HS-27A (cell line): ENCODE results near the gene ZAR1L.

ENCODE experiments used
- DNase-seq: peaks from one replicate; pipeline ENCODE4 v3.0.0-alpha.2; 2012; ENCODE audit warnings: low read depth, missing footprints

ZAR1L gene

GRCh38 chr13:32302461-32302860, 12.7 kb downstream of the ZAR1L start:
- DNase-seq, result no peak

- no peak for DNase-seq
Observed at GRCh38 chr13:32300920-32301319, 14.2 kb downstream of the ZAR1L start.

DNA sequence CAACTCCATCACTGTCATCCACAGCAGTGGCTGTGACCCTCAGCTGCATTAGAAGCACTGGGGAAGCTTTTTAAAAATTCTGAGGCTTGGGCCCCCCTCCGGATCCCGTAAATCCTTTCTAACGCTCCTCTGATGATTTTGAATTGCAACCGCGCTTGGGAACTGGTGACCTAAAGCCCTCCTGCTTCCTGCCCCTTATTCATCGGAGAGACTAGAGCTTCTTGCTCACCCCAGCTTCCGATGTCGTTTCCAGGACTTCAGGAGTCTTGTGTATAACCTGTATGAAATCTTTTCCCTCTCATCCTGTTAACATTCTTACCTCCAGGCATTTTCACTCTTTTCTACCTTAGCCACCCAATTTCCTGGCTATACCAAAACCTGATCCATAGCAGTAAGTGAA, 14.8 kb downstream of the ZAR1L start:
- no peak for DNase-seq

- DNase-seq, result no peak
Observed at GRCh38 chr13:32299893-32300292, 15.3 kb downstream of the ZAR1L start.

GRCh38 chr13:32298695-32299094, 16.5 kb downstream of the ZAR1L start:
- no peak for DNase-seq

DNA sequence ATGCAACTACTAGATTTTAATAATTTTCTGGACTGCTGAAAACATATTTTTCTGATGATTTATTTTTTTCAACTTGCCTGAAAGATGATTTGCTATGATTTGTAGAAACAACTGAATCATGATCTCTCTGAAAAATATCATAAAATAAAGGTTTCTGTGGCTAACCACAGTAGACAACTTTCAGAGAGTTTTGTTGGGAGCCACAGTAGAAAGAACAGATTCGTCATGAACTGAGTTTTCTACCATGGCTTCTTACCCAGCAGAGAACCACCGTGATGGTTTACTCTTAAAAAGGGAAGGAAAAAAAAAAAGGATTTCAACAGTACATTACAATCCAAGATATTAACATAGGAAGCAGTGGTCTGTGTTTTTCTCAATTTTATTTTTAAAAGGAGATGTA, 18.0 kb downstream of the ZAR1L start:
- DNase-seq, result no peak

DNA sequence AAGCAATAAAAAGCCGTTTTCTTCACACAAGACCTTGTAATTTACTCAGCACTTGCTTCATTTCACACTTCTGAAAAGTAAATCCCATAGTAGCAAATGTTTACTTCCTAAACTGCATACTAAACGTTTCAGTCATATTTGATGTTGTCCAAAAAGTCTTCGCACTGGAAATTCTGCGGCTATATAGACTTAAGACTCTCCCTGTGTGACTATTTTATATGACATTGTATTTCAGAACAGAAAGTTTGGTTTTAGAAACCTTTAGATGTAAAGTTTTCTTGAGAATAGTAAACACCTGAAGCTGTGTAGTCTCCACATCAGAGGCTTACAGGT, 29.6 kb downstream of the ZAR1L start:
- no peak for DNase-seq

- no peak for DNase-seq
Observed at GRCh38 chr13:32284927-32285632, 30.1 kb downstream of the ZAR1L start.

DNA sequence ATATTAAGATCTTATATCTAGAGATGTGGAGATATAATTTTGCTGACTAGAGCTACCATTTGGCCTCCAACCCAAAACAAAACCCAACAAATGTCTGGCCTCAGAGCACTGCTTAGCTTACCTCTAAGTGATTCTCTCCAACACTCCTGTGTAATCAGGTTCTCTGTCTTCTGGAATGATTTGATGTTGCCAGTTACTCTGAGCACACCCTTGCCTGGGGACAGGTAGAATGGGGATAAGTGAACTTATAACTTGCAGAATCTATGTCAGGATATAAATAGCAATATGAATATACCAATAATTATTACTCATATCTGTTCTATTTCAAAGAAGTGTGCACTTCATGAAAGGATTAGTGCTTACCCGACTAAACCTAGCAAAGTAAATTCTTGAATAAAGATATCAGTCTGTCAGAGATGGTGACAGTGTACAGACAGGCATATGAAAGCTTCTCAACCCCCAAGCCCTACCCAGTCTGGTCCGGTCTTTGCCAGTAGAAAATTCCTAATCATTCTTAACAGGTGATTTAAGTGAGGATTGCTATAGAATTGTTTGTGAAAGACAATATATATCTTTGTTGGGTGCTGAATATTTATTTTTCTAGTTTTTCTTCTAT, 33.0 kb downstream of the ZAR1L start:
- no peak for DNase-seq

- no peak for DNase-seq
Observed at GRCh38 chr13:32281096-32281495, 34.1 kb downstream of the ZAR1L start.

DNA sequence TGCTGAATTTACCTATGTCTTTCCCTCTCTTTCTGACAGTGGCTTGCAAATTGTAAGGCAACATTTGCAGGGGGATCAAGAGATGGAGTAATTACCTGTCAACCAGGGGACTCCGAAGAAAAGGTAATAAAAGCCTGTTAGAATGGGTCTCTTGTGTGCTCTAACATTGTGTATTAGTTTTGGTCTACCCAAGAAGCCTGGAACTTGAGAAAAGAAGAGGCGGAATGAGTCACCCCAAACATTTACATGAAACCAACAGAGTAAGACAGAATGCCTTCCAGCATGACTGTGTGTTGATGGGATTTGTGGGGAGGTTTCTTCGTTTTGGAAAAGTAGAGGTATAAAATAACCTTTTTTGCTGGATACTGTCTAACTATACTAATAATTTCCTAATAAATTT, 36.7 kb downstream of the ZAR1L start:
- no peak for DNase-seq

DNA sequence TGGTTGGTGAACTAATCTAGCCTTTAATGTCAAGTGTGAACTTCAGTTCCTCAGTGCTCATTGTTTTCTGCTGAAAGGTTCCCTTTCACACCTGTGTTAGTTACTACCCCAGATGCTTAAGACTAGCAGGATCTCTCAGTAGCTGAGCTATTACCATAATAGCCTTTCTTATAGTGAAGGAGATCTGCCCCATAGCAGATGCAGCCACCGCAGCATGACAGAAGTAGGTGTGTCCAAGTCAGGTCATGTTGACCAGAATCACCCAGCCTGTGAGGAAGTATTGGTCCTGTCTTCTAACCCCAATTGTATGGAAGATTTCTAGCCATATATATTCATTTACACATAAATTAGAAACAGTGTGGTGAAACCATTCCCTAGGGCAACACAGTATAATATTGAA, 37.3 kb downstream of the ZAR1L start:
- DNase-seq, result no peak

GRCh38 chr13:32272021-32272683, 43.0 kb downstream of the ZAR1L start:
- DNase-seq, result no peak

- DNase-seq, result no peak
Observed at GRCh38 chr13:32267836-32268439, 47.2 kb downstream of the ZAR1L start.

GRCh38 chr13:32266130-32266529, 49.0 kb downstream of the ZAR1L start:
- no peak for DNase-seq

- no peak for DNase-seq
Observed at GRCh38 chr13:32265726-32266125, 49.4 kb downstream of the ZAR1L start.

- DNase-seq, result no peak
Observed at GRCh38 chr13:32264407-32264806, 50.8 kb downstream of the ZAR1L start.

- no peak for DNase-seq
Observed at GRCh38 chr13:32262619-32263018, 52.5 kb downstream of the ZAR1L start.

DNA sequence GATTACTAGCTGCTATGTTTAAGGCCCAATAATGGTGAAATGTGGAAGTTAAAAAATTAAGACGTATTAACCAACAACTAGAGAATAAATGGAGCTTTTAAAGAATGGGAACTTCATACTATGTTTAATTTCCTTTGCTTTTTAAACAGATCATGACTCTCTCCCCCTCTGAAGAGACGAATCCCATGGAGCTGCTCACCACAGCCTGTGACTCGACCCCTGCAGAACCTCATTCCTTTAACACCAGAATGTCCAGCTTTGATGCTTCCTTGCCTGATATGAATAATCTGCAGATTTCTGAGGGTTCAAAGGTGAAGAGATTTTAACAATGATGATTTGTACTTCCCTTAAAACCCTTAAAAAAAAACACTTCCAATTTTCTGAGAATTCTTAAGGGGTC, 53.0 kb downstream of the ZAR1L start:
- DNase-seq, result no peak

DNA sequence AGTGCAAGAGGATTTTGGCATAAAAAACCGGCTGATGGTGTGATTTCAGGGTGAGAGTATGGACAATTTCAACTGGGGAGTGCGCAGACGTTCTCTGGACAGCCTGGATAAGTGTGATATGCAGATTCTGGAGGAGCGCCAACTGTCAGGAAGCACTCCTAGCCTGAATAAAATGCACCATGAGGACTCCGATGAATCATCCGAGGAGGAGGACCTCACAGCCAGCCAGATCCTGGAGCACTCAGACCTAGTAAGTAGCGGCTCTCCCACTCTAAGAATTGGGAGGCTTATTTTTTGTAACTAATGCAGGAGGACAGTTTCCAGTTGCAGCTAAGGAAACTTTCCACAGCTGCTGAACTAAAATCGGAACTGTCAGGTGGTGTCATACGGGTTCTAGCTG, 53.6 kb downstream of the ZAR1L start:
- no peak for DNase-seq

- no peak for DNase-seq
Observed at GRCh38 chr13:32259116-32259515, 56.0 kb downstream of the ZAR1L start.

DNA sequence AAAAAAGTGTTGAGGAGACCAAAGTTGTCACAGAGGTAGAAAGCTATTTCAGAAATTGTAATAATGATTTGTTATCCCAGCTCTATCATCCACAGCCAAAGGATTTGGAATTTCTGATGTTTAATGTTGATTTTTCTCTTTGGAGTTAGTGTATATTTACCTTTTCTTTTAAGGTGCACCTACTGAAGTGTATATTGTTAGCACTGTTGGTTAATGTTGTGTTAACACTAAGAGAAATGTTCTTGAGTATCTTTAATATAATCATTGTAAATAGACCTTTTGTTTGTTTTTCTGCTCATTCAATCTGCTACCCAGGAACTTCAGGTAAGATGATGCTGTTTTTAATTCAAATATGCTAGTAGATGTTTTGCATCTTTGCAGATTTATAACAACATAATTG, 57.5 kb downstream of the ZAR1L start:
- no peak for DNase-seq

DNA sequence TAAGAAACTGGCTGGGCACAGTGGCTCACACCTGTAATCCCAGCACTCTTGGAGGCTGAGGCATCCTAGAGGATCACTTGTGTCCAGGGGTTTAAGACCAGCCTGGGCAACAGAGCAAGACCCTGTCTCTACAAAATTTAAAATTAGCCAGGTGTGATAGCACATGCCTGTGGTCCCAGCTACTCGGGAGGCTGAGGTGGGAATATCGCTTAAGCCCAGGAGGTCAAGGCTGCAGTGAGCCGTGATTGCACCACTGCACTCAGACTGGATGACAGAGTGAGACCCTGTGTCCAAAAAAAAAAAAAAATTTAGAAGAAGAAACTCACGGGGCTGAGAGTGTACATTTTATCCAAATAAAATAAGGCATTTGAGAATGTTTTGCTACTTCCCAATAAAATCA, 58.9 kb downstream of the ZAR1L start:
- no peak for DNase-seq
